Omental fat pad (tissue), 4 donors: ENCODE data around the gene LRCH4. TPM values are rescaled to one million over a fixed set of nuclear protein-coding genes. Genes with fewer than 3 reads are reported as not detected.
"Not testable (repeated sequence)": the region's sequence is repeated elsewhere in the genome, so short reads cannot be mapped to it uniquely, and the experiment has no call there.

Source experiments
- ATAC-seq: fragments of 150-250 bp; one replicate; pipeline ENCODE4 v1.9.1; 2016; ENCODE audit warnings: mild to moderate bottlenecking, moderate library complexity; ENCODE audit not compliant: low FRiP score
- DNase-seq: peaks from one replicate; pipeline ENCODE4 v3.0.0-alpha.2; 2019; ENCODE audit warnings: low spot score
- small RNA-seq: library from RNA; depleted of rRNA; stranded (forward); fragments of <200 nt; gene quantifications from one replicate; pipeline ENCODE3, GENCODE V24; 2016
- total RNA-seq, 4 donors: library from RNA; depleted of rRNA; stranded (reverse); fragments of >200 nt; gene quantifications; one replicate each; pipeline ENCODE4 v1.1.0, GENCODE V29; 2016
- TF ChIP-seq, protein P1 (sequence below), 3 donors: fragments of 450-650 bp; IDR thresholded peaks; one replicate each; pipeline ENCODE4 v1.5.1; 2016 to 2017; ENCODE audit warnings: antibody characterized with exemption in 3 of 3, mild to moderate bottlenecking in 3 of 3, moderate library complexity in 2 of 3

LRCH4 gene
- total RNA-seq, 4 donors from 2014 or later: 51.8 to 108 (median 55.7) TPM

- no peak for DNase-seq
- ATAC-seq: no peak
Observed at GRCh38 chr7:100532165-100533022, 53.5 kb downstream of the LRCH4 start.

GRCh38 chr7:100528108-100528866 is 57.6 kb downstream of the LRCH4 start:
- not testable (repeated sequence) for ATAC-seq, DNase-seq

More at GRCh38 chr7:100532165-100533022, 53.5 kb downstream of the LRCH4 start:
- TF ChIP-seq, protein P1, sequence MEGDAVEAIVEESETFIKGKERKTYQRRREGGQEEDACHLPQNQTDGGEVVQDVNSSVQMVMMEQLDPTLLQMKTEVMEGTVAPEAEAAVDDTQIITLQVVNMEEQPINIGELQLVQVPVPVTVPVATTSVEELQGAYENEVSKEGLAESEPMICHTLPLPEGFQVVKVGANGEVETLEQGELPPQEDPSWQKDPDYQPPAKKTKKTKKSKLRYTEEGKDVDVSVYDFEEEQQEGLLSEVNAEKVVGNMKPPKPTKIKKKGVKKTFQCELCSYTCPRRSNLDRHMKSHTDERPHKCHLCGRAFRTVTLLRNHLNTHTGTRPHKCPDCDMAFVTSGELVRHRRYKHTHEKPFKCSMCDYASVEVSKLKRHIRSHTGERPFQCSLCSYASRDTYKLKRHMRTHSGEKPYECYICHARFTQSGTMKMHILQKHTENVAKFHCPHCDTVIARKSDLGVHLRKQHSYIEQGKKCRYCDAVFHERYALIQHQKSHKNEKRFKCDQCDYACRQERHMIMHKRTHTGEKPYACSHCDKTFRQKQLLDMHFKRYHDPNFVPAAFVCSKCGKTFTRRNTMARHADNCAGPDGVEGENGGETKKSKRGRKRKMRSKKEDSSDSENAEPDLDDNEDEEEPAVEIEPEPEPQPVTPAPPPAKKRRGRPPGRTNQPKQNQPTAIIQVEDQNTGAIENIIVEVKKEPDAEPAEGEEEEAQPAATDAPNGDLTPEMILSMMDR (IDR thresholded peaks at IDR 0.05): no peak

Small RNA genes within 50 kb of the gene (small RNA-seq; reads per million reads assigned to genes)
- gene RN7SL416P: not detected
- not detected for gene SAP25

Other genes with a start within 250 kb of the LRCH4 start
- gene PILRB, start 228.0 kb downstream of the LRCH4 start, total RNA-seq: 10 to 100 TPM; 25.0 to 83.5 (median 36.9) TPM
- gene PILRA, start 212.6 kb downstream of the LRCH4 start, total RNA-seq: 10 to 100 TPM in 2 of 4 donors, 1 to 10 TPM in 2; 8.6 to 36.9 (median 13.4) TPM
- gene ZCWPW1, start 157.4 kb downstream of the LRCH4 start, total RNA-seq: 1 to 10 TPM; 2.8 to 5.8 (median 3.6) TPM
- 10 to 100 TPM; 23.6 to 49.5 (median 36.6) TPM for gene MEPCE, start 156.3 kb downstream of the LRCH4 start, total RNA-seq
- 10 to 100 TPM in 3 of 4 donors, 1 to 10 TPM in 1; 6.1 to 22.2 (median 17.7) TPM for gene PPP1R35, start 149.6 kb downstream of the LRCH4 start, total RNA-seq
- 1 to 10 TPM in 1 of 4 donors, under 1 TPM in 1, not detected in 2; 0.84 to 1.3 TPM for gene SPACDR, start 121.9 kb downstream of the LRCH4 start, total RNA-seq
- 10 to 100 TPM; 15.6 to 36.4 (median 21.4) TPM for gene TSC22D4, start 106.9 kb downstream of the LRCH4 start, total RNA-seq
- 1 to 10 TPM in 3 of 4 donors, under 1 TPM in 1; 0.63 to 3.6 (median 2.1) TPM for gene NYAP1, start 102.2 kb downstream of the LRCH4 start, total RNA-seq
- 10 to 100 TPM; 10.6 to 45.0 (median 21.3) TPM for gene AGFG2, start 46.9 kb downstream of the LRCH4 start, total RNA-seq
- gene SAP25, start 12.2 kb downstream of the LRCH4 start, total RNA-seq: 1 to 10 TPM in 3 of 4 donors, not detected in 1; 1.1 to 4.7 (median 1.7) TPM
- gene FBXO24, start 199 bp upstream of the LRCH4 start, total RNA-seq: under 1 TPM in 1 of 4 donors, not detected in 3; 0.36 TPM
- gene PCOLCE, start 16.2 kb upstream of the LRCH4 start, total RNA-seq: 10 to 100 TPM; 20.6 to 87.2 (median 40.5) TPM
- 1 to 10 TPM; 5.4 to 8.9 (median 7.2) TPM for gene MOSPD3, start 26.4 kb upstream of the LRCH4 start, total RNA-seq
- under 1 TPM in 1 of 4 donors, not detected in 3; 0.60 TPM for gene TFR2, start 55.4 kb upstream of the LRCH4 start, total RNA-seq
- gene ACTL6B, start 70.3 kb upstream of the LRCH4 start, total RNA-seq: not detected
- gene GNB2, start 87.6 kb upstream of the LRCH4 start, total RNA-seq: 100 to 1,000 TPM; 145 to 245 (median 203) TPM
- gene GIGYF1, start 108.1 kb upstream of the LRCH4 start, total RNA-seq: 10 to 100 TPM; 17.7 to 44.0 (median 19.4) TPM
- 10 to 100 TPM; 17.5 to 39.9 (median 19.4) TPM for gene POP7, start 120.0 kb upstream of the LRCH4 start, total RNA-seq
- not detected for gene EPO, start 134.3 kb upstream of the LRCH4 start, total RNA-seq
- gene ZAN, start 147.5 kb upstream of the LRCH4 start, total RNA-seq: not detected
- gene EPHB4, start 241.4 kb upstream of the LRCH4 start, total RNA-seq: 10 to 100 TPM; 24.3 to 73.5 (median 37.4) TPM